ENCODE results near the gene DNAJC9.

DNA sequence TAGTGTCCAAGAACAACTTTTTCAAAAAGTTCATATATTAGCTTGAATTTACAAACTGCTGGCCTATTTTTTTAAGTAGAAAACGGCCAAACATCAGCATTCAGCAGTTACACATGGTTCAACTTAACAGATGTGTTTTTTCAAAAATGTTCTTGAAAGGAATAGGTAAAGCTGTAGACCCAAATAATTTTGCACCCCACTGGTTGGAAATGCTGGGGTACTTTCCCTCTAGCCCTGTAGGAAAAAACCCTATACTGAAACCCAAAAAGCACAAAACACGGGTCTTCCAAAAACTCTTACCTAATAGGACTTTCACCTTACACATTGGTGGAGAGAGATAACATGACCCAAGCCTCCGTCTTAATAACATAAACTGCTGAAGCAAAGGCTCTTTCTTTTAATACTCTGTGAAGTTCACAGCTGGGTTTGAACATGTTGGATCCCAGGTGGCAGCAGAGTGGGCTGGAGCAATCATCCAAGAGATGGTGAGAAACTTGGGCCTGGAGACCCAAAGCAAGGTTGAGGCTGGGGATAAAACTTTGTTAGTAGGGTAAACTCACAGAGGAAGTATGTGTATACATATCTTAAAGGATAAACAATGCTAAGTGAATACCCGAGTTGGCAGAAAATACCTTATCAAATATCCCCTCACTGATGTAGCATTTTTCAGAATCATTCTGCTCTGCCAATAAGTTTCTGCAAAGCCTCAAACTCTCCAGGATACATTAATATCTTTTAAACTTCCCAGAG, 629 bp upstream of the DNAJC9 start:
- TF ChIP-seq, protein P1, sequence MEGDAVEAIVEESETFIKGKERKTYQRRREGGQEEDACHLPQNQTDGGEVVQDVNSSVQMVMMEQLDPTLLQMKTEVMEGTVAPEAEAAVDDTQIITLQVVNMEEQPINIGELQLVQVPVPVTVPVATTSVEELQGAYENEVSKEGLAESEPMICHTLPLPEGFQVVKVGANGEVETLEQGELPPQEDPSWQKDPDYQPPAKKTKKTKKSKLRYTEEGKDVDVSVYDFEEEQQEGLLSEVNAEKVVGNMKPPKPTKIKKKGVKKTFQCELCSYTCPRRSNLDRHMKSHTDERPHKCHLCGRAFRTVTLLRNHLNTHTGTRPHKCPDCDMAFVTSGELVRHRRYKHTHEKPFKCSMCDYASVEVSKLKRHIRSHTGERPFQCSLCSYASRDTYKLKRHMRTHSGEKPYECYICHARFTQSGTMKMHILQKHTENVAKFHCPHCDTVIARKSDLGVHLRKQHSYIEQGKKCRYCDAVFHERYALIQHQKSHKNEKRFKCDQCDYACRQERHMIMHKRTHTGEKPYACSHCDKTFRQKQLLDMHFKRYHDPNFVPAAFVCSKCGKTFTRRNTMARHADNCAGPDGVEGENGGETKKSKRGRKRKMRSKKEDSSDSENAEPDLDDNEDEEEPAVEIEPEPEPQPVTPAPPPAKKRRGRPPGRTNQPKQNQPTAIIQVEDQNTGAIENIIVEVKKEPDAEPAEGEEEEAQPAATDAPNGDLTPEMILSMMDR (IDR thresholded peaks at IDR 0.05; ENCODE audit: low read depth, low read length, poor library complexity, severe bottlenecking): no peak
- TF ChIP-seq EZH2phosphoT487 (IDR thresholded peaks at IDR 0.05; ENCODE audit: borderline replicate concordance, low read length): no peak

Measured in DOHH2 (cell line).